Measurements from ENCODE around the gene SH3BP4. TPM values are rescaled to one million over a fixed set of nuclear protein-coding genes. Genes with fewer than 3 reads are reported as not detected.

The SH3BP4 gene
- total RNA-seq, 1 donor from 2014 or later, result 45.7 TPM

- no peak overlapping the region for H3K4me3 Mint-ChIP-seq (ENCODE audit: low read depth)
- H3K27ac Mint-ChIP-seq, result no peak overlapping the region
- H3K36me3 Mint-ChIP-seq (ENCODE audit: insufficient read depth), result peaks cover 11% of the 10 kb centered on the region
- TF ChIP-seq CTCF (IDR thresholded peaks at IDR 0.05; ENCODE audit: unreplicated experiment), result no peak
- H3K9me3 Mint-ChIP-seq (ENCODE audit: low read depth), result no peaks in the 10 kb centered on the region
- no peaks in the 10 kb centered on the region for H3K27me3 Mint-ChIP-seq
- no peak for DNase-seq (ENCODE audit: low spot score, unreplicated experiment)
- peaks cover 50% of the 10 kb centered on the region for H3K4me1 Mint-ChIP-seq (ENCODE audit: low read depth)
Measured at GRCh38 chr2:234975611-234976010, 23.8 kb downstream of the SH3BP4 start.

GRCh38 chr2:234976479-234977227 is 24.8 kb downstream of the SH3BP4 start:
- Mint-ChIP-seq H3K4me3 (ENCODE audit: low read depth) (no peak overlapping the region), H3K27me3 (no peaks in the 10 kb centered on the region), H3K27ac (peak overlapping the region; percentile 89), H3K9me3 (ENCODE audit: low read depth) (no peaks in the 10 kb centered on the region), H3K36me3 (ENCODE audit: insufficient read depth) (peaks cover 9% of the 10 kb centered on the region), H3K4me1 (ENCODE audit: low read depth) (peaks cover 61% of the 10 kb centered on the region)
- DNase-seq (ENCODE audit: low spot score, unreplicated experiment), result no peak
- no peak for TF ChIP-seq CTCF (IDR thresholded peaks at IDR 0.05; ENCODE audit: unreplicated experiment)

- H3K36me3 Mint-ChIP-seq (ENCODE audit: insufficient read depth), result peaks cover 9% of the 10 kb centered on the region
- peaks cover 64% of the 10 kb centered on the region for H3K4me1 Mint-ChIP-seq (ENCODE audit: low read depth)
- DNase-seq (ENCODE audit: low spot score, unreplicated experiment), result no peak
- no peaks in the 10 kb centered on the region for H3K9me3 Mint-ChIP-seq (ENCODE audit: low read depth)
- no peaks in the 10 kb centered on the region for H3K27me3 Mint-ChIP-seq
- peak overlapping the region; percentile 89 for H3K27ac Mint-ChIP-seq
- H3K4me3 Mint-ChIP-seq (ENCODE audit: low read depth), result no peak overlapping the region
- no peak for TF ChIP-seq CTCF (IDR thresholded peaks at IDR 0.05; ENCODE audit: unreplicated experiment)
Measured at GRCh38 chr2:234977228-234977679, 25.4 kb downstream of the SH3BP4 start.

GRCh38 chr2:234978466-234979203 is 26.8 kb downstream of the SH3BP4 start:
- Mint-ChIP-seq H3K27ac (peak overlapping the region; percentile 99), H3K4me3 (ENCODE audit: low read depth) (no peak overlapping the region), H3K27me3 (no peaks in the 10 kb centered on the region), H3K36me3 (ENCODE audit: insufficient read depth) (peaks cover 9% of the 10 kb centered on the region), H3K9me3 (ENCODE audit: low read depth) (no peaks in the 10 kb centered on the region), H3K4me1 (ENCODE audit: low read depth) (peaks cover 71% of the 10 kb centered on the region)
- DNase-seq (ENCODE audit: low spot score, unreplicated experiment), result no peak
- no peak for TF ChIP-seq CTCF (IDR thresholded peaks at IDR 0.05; ENCODE audit: unreplicated experiment)

Measured in progenitor cell of endocrine pancreas (in vitro differentiated cells).